ENCODE measurements around the gene BCKDK. TPM values are rescaled to one million over a fixed set of nuclear protein-coding genes. Genes with fewer than 3 reads are reported as not detected.

BCKDK gene
- polyA plus RNA-seq, 3 donors = 76.5 to 93.5 (median 90.8) TPM

DNA sequence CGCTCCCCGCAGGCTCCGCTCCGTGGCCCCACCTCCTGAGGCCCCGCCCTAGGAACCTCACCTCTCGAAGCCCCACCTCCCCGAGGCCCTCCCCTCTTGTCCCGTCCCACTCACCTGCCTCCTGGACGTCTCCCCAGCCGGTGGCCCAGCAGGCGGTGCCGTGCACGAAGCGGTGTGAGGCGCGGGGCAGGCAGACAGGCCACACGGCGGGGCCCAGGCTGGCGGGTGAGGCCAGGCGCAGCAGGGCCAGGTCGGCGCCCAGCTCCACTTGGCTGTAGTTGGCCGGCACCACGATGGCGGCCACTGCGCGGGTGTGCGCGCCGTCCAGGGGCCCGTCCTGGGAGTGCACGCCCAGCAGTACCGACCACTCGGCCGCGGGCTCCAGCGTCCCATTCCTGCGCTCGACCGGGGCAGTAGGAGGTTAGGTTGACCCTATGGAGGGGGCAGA lies 40.1 kb downstream of the BCKDK start:
- H3K4me3 Mint-ChIP-seq = no peak overlapping the region
- peaks cover 0 to 8% (median 0%) of the 10 kb centered on the region in 7 donors for H3K9me3 Mint-ChIP-seq
- no peaks in the 10 kb centered on the region for H3K9me3 ChIP-seq (replicated peaks in 1 of 2; ENCODE audit: control insufficient read depth in 1 of 2, insufficient read depth in 1 of 2, low read length in 2 of 2)
- no peak overlapping the region for H3K27ac Mint-ChIP-seq
- no peaks in the 10 kb centered on the region for H3K27me3 ChIP-seq (ENCODE audit: control insufficient read depth in 2 of 2, insufficient read depth in 2 of 2, low read length in 2 of 2)
- no peaks in the 10 kb centered on the region for H3K36me3 Mint-ChIP-seq
- intact Hi-C loops (cut with micrococcal nuclease) = loop anchor here (10.0 kb wide), 2 partner anchors 54 to 154 kb away; partner anchors contain the start of gene VKORC1 (in 1 of the 2)
- H2AFZ ChIP-seq (ENCODE audit: insufficient read depth, low read depth, low read length, poor library complexity, severe bottlenecking) = no peak overlapping the region
- peak overlapping the region; percentile 21 for H3K4me2 ChIP-seq (replicated peaks; ENCODE audit: extremely low read depth, low read length, poor library complexity, severe bottlenecking)
- WGBS (ENCODE audit: insufficient coverage) = 67% methylated on average over 38 of the region's 40 CpGs
- H3K36me3 ChIP-seq (replicated peaks in 1 of 2; ENCODE audit: control insufficient read depth in 1 of 2, insufficient read depth in 2 of 2, low read length in 2 of 2) = no peaks in the 10 kb centered on the region
- H3K4me3 ChIP-seq (replicated peaks in 1 of 3; ENCODE audit: low read depth in 2 of 3, low read length in 3 of 3) = no peak overlapping the region
- H3K27ac ChIP-seq (ENCODE audit: low read depth in 1 of 2, low read length in 2 of 2) = no peak overlapping the region
- peaks cover 48 to 55% of the 10 kb centered on the region in 2 donors for H3K4me1 ChIP-seq (ENCODE audit: control insufficient read depth in 1 of 2, insufficient read depth in 2 of 2, low read length in 2 of 2)
- no peaks in the 10 kb centered on the region for H4K20me1 ChIP-seq (ENCODE audit: insufficient read depth, low read length)
- no peaks in the 10 kb centered on the region for H3K79me2 ChIP-seq (ENCODE audit: insufficient read depth, low read length)
- TF ChIP-seq, protein P1, sequence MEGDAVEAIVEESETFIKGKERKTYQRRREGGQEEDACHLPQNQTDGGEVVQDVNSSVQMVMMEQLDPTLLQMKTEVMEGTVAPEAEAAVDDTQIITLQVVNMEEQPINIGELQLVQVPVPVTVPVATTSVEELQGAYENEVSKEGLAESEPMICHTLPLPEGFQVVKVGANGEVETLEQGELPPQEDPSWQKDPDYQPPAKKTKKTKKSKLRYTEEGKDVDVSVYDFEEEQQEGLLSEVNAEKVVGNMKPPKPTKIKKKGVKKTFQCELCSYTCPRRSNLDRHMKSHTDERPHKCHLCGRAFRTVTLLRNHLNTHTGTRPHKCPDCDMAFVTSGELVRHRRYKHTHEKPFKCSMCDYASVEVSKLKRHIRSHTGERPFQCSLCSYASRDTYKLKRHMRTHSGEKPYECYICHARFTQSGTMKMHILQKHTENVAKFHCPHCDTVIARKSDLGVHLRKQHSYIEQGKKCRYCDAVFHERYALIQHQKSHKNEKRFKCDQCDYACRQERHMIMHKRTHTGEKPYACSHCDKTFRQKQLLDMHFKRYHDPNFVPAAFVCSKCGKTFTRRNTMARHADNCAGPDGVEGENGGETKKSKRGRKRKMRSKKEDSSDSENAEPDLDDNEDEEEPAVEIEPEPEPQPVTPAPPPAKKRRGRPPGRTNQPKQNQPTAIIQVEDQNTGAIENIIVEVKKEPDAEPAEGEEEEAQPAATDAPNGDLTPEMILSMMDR (IDR thresholded peaks at IDR 0.05) = no peak
- no peak for DNase-seq
- H3K9ac ChIP-seq (ENCODE audit: insufficient read depth, low read length, poor library complexity, severe bottlenecking) = no peak overlapping the region
- peaks cover 53% of the 10 kb centered on the region for H3K4me1 Mint-ChIP-seq
- H3K27me3 Mint-ChIP-seq (ENCODE audit: low read depth in 3 of 3) = peaks cover 2 to 5% (median 2%) of the 10 kb centered on the region in 3 donors

DNA sequence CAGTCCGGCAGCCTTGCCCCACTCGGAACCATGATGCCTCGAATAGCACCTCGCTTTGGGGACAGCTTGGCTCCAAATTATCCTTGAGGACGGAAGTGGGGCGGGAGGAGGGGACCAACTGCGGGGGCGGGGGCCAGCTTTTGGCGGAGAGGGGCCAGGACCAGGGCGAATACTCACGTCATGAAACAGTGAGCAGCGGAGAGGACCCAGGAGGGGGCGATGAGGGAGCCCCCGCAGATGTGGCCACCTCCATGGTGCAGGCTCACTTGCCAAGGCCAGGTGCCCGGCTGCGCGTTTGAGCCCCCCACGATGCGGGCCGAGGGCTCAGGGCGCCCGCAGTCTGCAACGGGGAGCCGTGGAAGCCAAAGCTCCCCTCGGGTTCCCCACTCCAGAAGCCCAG lies 40.7 kb downstream of the BCKDK start:
- 99% methylated on average over 25 of the region's 25 CpGs for WGBS (ENCODE audit: insufficient coverage)
- no peaks in the 10 kb centered on the region for H3K9me3 ChIP-seq (replicated peaks in 1 of 2; ENCODE audit: control insufficient read depth in 1 of 2, insufficient read depth in 1 of 2, low read length in 2 of 2)
- H3K4me1 ChIP-seq (ENCODE audit: control insufficient read depth in 1 of 2, insufficient read depth in 2 of 2, low read length in 2 of 2) = peaks cover 46 to 52% of the 10 kb centered on the region in 2 donors
- peak overlapping the region; percentile 74 for H2AFZ ChIP-seq (ENCODE audit: insufficient read depth, low read depth, low read length, poor library complexity, severe bottlenecking)
- TF ChIP-seq, protein P1 (IDR thresholded peaks at IDR 0.05) = no peak
- no peak overlapping the region for H3K9ac ChIP-seq (ENCODE audit: insufficient read depth, low read length, poor library complexity, severe bottlenecking)
- intact Hi-C loops (cut with micrococcal nuclease) = loop anchor here (10.0 kb wide), 2 partner anchors 54 to 154 kb away; partner anchors contain the start of gene VKORC1 (in 1 of the 2)
- Mint-ChIP-seq H3K9me3 (peaks cover 0 to 8% (median 0%) of the 10 kb centered on the region in 7 donors), H3K36me3 (no peaks in the 10 kb centered on the region), H3K27ac (no peak overlapping the region), H3K4me1 (peaks cover 48% of the 10 kb centered on the region), H3K4me3 (no peak overlapping the region), H3K27me3 (ENCODE audit: low read depth in 3 of 3) (peaks cover 2 to 5% (median 2%) of the 10 kb centered on the region in 3 donors)
- peak overlapping the region; percentile 41 for H3K4me2 ChIP-seq (replicated peaks; ENCODE audit: extremely low read depth, low read length, poor library complexity, severe bottlenecking)
- H3K27me3 ChIP-seq (ENCODE audit: control insufficient read depth in 2 of 2, insufficient read depth in 2 of 2, low read length in 2 of 2) = no peaks in the 10 kb centered on the region
- no peak for DNase-seq
- H4K20me1 ChIP-seq (ENCODE audit: insufficient read depth, low read length) = no peaks in the 10 kb centered on the region
- H3K4me3 ChIP-seq (replicated peaks in 1 of 3; ENCODE audit: low read depth in 2 of 3, low read length in 3 of 3) = no peak overlapping the region
- H3K79me2 ChIP-seq (ENCODE audit: insufficient read depth, low read length) = no peaks in the 10 kb centered on the region
- H3K36me3 ChIP-seq (replicated peaks in 1 of 2; ENCODE audit: control insufficient read depth in 1 of 2, insufficient read depth in 2 of 2, low read length in 2 of 2) = no peaks in the 10 kb centered on the region
- no peak overlapping the region for H3K27ac ChIP-seq (ENCODE audit: low read depth in 1 of 2, low read length in 2 of 2)

Data from CD14-positive monocyte (primary cell).